Hepatocyte (in vitro differentiated cells): ENCODE measurements around the gene RRN3.
"Not testable (repeated sequence)": the region's sequence is repeated elsewhere in the genome, so short reads cannot be mapped to it uniquely, and the experiment has no call there.

Source experiments
- CTCF ChIP-seq: fragments of 200-600 bp; sonication (generic); IDR thresholded peaks from 2 replicates; pipeline ENCODE4 v1.5.1; 2016; ENCODE audit warnings: antibody characterized with exemption, mild to moderate bottlenecking; ENCODE audit not compliant: poor library complexity
- EZH2phosphoT487 ChIP-seq: fragments of 200-600 bp; sonication (generic); IDR thresholded peaks from one replicate; pipeline ENCODE4 v1.6.1; 2018; ENCODE audit warnings: antibody characterized with exemption, mild to moderate bottlenecking, low read depth, moderate library complexity; ENCODE audit not compliant: unreplicated experiment, severe bottlenecking

GRCh38 chr16:15127641-15128425 lies 33.8 kb upstream of the RRN3 start:
- not testable (repeated sequence) for TF ChIP-seq CTCF, EZH2phosphoT487
